ENCODE measurements around the gene ZDHHC7. TPM values are rescaled to one million over a fixed set of nuclear protein-coding genes. Genes with fewer than 3 reads are reported as not detected.

ZDHHC7 gene
- total and polyA plus RNA-seq, 5 donors from 2014 or later = 26.0 to 42.6 (median 37.4) TPM

DNA sequence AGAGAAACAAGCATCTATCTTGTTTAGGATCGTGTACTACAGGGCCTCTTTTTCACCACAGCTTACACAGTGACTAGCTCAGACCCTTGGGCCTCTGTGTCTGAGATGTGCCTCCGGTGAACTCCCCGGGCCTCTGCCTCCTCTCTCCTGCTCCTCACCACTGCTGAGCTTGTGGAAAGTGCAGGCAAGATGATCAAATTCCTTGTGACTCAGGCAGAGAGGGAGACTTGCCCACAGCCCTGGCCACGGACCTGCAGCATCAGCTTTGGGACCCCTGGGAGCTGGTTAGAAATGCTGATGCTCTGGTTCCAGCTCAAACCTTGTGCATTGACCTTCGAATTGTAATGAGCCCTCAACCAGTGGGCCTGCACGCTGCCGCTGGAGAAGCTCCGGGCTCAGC lies 79.8 kb downstream of the ZDHHC7 start:
- no peaks in the 10 kb centered on the region for H3K4me1 Mint-ChIP-seq

DNA sequence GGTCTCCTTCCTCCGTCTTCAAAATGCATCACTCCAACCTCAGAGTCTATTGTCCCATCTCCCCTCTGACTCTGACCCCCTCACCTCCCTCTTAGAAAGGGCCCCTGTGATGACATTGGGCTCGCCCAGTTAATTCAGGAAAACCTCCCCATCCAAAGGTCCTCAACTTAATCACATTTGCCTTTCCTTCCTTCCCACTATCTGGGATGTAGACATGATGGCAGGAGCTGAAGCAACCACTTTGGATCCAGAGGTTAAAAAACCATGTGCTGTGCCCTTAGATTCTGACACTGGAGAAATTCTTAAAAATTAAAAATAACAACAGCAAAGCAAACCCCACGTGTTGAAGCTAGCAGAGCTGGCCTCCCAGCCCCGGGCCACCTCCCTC lies 80.2 kb downstream of the ZDHHC7 start:
- DNase-seq = no peak
- no peak overlapping the region for H3K27ac ChIP-seq (ENCODE audit: insufficient read depth, low read length, poor library complexity, severe bottlenecking)
- no peaks in the 10 kb centered on the region for H3K27me3 Mint-ChIP-seq

More for the DNA sequence above, 79.8 kb downstream of the ZDHHC7 start:
- no peak overlapping the region for H3K27ac ChIP-seq (ENCODE audit: insufficient read depth, low read length, poor library complexity, severe bottlenecking)
- no peak for ATAC-seq (ENCODE audit: low read depth in 2 of 2)
- Mint-ChIP-seq H3K36me3 (no peaks in the 10 kb centered on the region), H3K9me3 (no peaks in the 10 kb centered on the region), H3K27me3 (no peaks in the 10 kb centered on the region), H3K27ac (no peak overlapping the region), H3K4me3 (no peak overlapping the region)
- no peaks in the 10 kb centered on the region for H3K9me3 ChIP-seq (ENCODE audit: control insufficient read depth in 2 of 2, low read length in 2 of 2)
- H3K27me3 ChIP-seq (ENCODE audit: control insufficient read depth, insufficient read depth, low read length) = no peaks in the 10 kb centered on the region
- H3K4me3 ChIP-seq (ENCODE audit: low read depth, low read length) = no peak overlapping the region
- no peak for DNase-seq
- H3K36me3 ChIP-seq (ENCODE audit: control insufficient read depth, insufficient read depth, low read length) = no peaks in the 10 kb centered on the region
- H3K4me1 ChIP-seq (ENCODE audit: control insufficient read depth, insufficient read depth, low read length, poor library complexity, severe bottlenecking) = no peaks in the 10 kb centered on the region

DNA sequence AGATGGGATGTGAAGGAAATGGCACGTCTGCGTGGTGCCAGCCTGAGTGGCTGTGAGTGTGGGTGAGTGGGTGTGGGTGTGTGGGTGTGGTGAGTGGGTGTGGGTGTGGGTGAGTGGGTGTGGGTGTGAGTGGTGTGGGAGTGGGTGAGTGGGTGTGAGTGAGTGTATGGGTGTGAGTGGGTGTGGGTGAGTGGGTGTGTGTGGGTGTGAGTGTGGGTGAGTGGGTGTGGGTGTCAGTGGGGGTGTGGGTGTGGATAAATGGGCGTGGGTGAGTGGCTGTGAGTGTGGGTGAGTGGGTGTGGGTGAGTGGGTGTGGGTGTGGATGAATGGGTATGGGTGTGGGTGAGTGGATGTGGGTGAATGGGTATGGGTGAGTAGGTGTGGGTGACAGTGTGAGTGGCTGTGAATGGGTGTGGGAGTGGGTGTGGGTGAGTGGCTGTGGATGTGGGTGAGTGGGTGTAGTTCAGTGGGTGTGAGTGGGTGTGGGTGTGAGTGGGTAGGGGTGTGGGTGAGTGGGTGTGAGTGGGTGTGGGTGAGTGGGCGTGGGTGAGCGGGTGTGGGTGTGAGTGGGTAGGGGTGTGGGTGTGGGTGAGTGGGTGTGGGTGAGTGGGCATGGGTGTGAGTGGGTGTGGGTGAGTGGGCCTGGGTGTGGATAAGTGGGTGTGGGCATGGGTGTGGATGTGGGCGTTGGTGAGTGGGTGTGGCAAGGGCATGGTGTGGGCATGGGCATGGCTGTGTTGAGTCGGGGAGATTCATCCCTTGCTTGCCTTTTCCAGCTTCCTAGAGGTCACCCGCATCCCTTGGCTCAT lies 80.8 kb downstream of the ZDHHC7 start:
- no peaks in the 10 kb centered on the region for H3K27me3 Mint-ChIP-seq
- ATAC-seq (ENCODE audit: low read depth in 2 of 2) (no peak), DNase-seq (no peak)

More for the DNA sequence above, 80.2 kb downstream of the ZDHHC7 start:
- no peaks in the 10 kb centered on the region for H3K9me3 ChIP-seq (ENCODE audit: control insufficient read depth in 2 of 2, low read length in 2 of 2)
- no peaks in the 10 kb centered on the region for H3K4me1 ChIP-seq (ENCODE audit: control insufficient read depth, insufficient read depth, low read length, poor library complexity, severe bottlenecking)
- H3K27me3 ChIP-seq (ENCODE audit: control insufficient read depth, insufficient read depth, low read length) = no peaks in the 10 kb centered on the region
- no peak overlapping the region for H3K4me3 ChIP-seq (ENCODE audit: low read depth, low read length)
- Mint-ChIP-seq H3K4me3 (no peak overlapping the region), H3K27ac (peak overlapping the region in 1 of 3 donors; percentile 57), H3K36me3 (no peaks in the 10 kb centered on the region), H3K4me1 (no peaks in the 10 kb centered on the region), H3K9me3 (no peaks in the 10 kb centered on the region)
- no peaks in the 10 kb centered on the region for H3K36me3 ChIP-seq (ENCODE audit: control insufficient read depth, insufficient read depth, low read length)
- no peak for ATAC-seq (ENCODE audit: low read depth in 2 of 2)

DNA sequence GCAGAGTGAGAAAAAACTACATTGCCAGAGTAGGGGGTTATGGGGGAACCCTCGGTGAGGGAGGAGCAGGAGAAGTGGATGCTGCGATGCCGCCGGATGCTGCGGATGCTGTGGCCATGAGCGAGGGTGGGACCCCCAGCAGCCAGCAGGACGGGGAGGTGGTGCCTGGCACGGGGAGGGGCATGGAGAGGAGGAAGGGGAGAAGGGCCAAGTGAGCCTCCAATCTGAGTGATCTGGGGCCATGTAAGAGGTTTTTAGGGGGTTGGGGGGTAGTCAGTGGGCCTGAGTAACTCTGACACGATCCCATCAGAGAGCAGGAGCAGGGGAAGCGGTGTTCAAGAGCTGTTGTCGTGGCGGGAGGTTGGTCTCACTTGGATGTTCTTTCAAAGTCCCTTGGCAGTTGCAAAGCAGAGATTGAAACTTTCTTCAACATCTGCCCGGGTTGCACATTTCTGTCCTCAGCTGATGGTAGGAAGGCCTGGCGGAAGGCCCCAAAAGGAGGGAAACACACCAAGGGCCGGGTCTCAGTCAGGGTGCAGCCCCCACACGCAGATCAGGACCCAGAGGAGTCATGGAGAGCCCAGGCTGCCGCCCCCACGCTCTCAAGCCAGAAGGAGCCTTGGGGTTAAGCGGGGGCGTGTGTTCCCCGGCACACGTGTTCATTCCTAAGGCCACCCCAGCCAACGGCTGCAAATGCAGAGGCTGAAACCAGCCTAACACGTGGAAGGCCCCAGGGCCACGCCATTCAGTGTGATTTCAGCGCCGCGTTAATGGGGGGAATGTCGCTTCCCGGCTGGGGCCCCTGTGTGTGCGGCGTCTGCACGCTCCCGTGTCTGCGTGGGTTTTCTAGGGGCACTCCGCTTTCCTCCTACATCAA lies 81.7 kb downstream of the ZDHHC7 start:
- Histone ChIP-seq H3K27ac (ENCODE audit: insufficient read depth, low read length, poor library complexity, severe bottlenecking) (no peak overlapping the region), H3K4me1 (ENCODE audit: control insufficient read depth, insufficient read depth, low read length, poor library complexity, severe bottlenecking) (no peaks in the 10 kb centered on the region), H3K4me3 (ENCODE audit: low read depth, low read length) (no peak overlapping the region), H3K36me3 (ENCODE audit: control insufficient read depth, insufficient read depth, low read length) (no peaks in the 10 kb centered on the region), H3K27me3 (ENCODE audit: control insufficient read depth, insufficient read depth, low read length) (no peaks in the 10 kb centered on the region), H3K9me3 (ENCODE audit: control insufficient read depth in 2 of 2, low read length in 2 of 2) (no peaks in the 10 kb centered on the region)
- Mint-ChIP-seq H3K27me3 (peaks cover 2% of the 10 kb centered on the region), H3K27ac (peak overlapping the region in 1 of 3 donors; percentile 85), H3K4me1 (no peaks in the 10 kb centered on the region), H3K9me3 (no peaks in the 10 kb centered on the region), H3K36me3 (no peaks in the 10 kb centered on the region), H3K4me3 (no peak overlapping the region)
- no peak for DNase-seq
- ATAC-seq (ENCODE audit: low read depth in 2 of 2) = no peak

More for the DNA sequence above, 80.8 kb downstream of the ZDHHC7 start:
- no peak overlapping the region for H3K27ac Mint-ChIP-seq
- H3K36me3 ChIP-seq (ENCODE audit: control insufficient read depth, insufficient read depth, low read length) = no peaks in the 10 kb centered on the region
- H3K27ac ChIP-seq (ENCODE audit: insufficient read depth, low read length, poor library complexity, severe bottlenecking) = no peak overlapping the region
- no peaks in the 10 kb centered on the region for H3K4me1 Mint-ChIP-seq
- H3K27me3 ChIP-seq (ENCODE audit: control insufficient read depth, insufficient read depth, low read length) = no peaks in the 10 kb centered on the region
- H3K4me3 ChIP-seq (ENCODE audit: low read depth, low read length) = no peak overlapping the region
- H3K4me1 ChIP-seq (ENCODE audit: control insufficient read depth, insufficient read depth, low read length, poor library complexity, severe bottlenecking) = no peaks in the 10 kb centered on the region
- no peaks in the 10 kb centered on the region for H3K9me3 Mint-ChIP-seq
- H3K36me3 Mint-ChIP-seq = no peaks in the 10 kb centered on the region
- no peak overlapping the region for H3K4me3 Mint-ChIP-seq
- H3K9me3 ChIP-seq (ENCODE audit: control insufficient read depth in 2 of 2, low read length in 2 of 2) = no peaks in the 10 kb centered on the region

DNA sequence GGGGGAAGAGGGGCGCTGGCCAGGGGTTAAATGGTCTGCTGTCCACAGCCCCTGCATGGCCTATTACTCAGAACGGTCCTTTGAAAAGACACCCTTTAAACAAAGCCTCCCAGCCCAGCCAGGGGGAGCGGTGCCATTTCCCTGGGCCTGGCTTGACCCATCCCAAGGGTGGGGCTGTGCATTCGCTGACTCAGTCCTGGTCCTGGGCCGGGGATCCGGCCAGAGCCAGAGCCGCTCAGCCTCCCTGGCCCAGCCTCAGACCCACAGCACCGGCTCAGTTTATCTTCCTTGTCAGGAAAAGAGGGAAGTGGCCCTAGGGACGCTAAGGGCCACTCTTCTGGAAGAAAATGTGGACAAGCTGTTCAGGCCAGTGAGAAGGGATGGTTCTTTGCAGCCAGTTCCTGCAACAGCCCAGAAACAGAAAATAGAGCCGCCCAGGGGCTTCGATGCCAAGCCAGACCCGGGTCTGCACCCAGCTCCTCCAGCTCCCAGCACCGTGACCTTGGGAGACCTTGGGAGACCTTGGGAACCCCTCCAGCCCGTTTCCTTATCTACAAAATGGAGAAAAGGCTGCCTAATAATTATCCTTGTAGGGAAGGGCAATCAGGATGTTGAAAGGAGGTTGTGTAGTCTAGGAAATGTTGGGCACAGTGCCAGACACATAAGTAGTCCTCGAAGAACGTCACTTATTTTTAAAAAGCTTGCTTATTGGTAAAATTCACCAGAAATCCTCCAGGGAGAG lies 82.5 kb downstream of the ZDHHC7 start:
- no peaks in the 10 kb centered on the region for H3K4me1 ChIP-seq (ENCODE audit: control insufficient read depth, insufficient read depth, low read length, poor library complexity, severe bottlenecking)
- no peak for ATAC-seq (ENCODE audit: low read depth in 2 of 2)
- H3K27ac Mint-ChIP-seq = no peak overlapping the region
- no peaks in the 10 kb centered on the region for H3K9me3 Mint-ChIP-seq
- H3K4me1 Mint-ChIP-seq = no peaks in the 10 kb centered on the region
- H3K27me3 Mint-ChIP-seq = peaks cover 6% of the 10 kb centered on the region
- H3K4me3 Mint-ChIP-seq = no peak overlapping the region
- no peak overlapping the region for H3K27ac ChIP-seq (ENCODE audit: insufficient read depth, low read length, poor library complexity, severe bottlenecking)
- no peak for DNase-seq
- H3K4me3 ChIP-seq (ENCODE audit: low read depth, low read length) = no peak overlapping the region
- no peaks in the 10 kb centered on the region for H3K36me3 Mint-ChIP-seq
- H3K36me3 ChIP-seq (ENCODE audit: control insufficient read depth, insufficient read depth, low read length) = no peaks in the 10 kb centered on the region
- no peaks in the 10 kb centered on the region for H3K9me3 ChIP-seq (ENCODE audit: control insufficient read depth in 2 of 2, low read length in 2 of 2)
- H3K27me3 ChIP-seq (ENCODE audit: control insufficient read depth, insufficient read depth, low read length) = no peaks in the 10 kb centered on the region

DNA sequence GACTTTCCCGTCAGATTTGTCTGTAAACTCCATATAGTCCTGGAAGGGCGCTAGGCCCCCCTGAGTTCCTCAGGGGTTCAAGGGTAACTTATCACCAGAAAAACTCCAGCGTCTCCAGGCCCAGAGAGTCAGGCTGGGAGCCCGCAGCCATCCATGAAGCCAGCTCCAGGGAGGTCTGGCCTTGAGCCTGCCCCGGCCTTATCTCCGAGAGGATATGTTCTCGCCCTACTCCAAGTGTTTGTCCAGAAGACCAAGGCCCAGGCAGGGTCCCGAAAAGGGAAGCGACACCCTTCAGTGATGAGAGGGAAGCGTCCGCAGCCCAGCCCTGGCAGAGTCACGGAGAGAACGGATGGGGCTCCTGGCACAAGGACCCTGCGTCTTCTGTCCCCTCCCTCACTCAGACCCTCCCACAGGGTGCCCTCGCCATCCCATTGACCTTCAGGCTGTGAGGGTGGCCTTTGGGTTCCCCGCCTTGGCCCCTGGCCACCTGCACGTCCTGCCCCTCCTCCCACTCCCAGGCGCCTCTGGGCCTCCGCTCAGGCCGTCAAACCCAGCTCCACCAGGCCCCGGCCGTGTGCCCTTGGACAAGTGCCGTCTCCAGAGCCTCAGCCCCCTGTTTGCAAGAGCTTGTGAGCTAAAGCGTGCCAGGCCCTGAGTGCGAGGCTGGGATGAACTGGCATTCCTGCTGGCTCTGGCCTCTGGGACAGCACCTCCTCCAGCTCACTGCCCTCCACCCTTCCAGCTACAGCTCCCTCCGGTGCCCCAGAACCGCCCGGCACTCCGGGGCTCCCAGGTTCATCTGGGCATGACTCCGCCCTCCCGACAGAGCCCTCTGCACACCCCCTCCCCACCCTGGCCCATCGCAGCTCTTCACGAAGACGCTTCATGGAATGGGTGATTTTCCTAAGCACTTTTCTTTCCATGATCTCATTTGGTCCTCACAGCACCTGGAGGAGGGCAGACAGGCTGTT lies 83.4 kb downstream of the ZDHHC7 start:
- Mint-ChIP-seq H3K4me3 (no peak overlapping the region), H3K27me3 (peaks cover 6% of the 10 kb centered on the region), H3K27ac (no peak overlapping the region), H3K4me1 (no peaks in the 10 kb centered on the region), H3K9me3 (no peaks in the 10 kb centered on the region), H3K36me3 (no peaks in the 10 kb centered on the region)
- DNase-seq (no peak), ATAC-seq (ENCODE audit: low read depth in 2 of 2) (no peak)
- H3K36me3 ChIP-seq (ENCODE audit: control insufficient read depth, insufficient read depth, low read length) = no peaks in the 10 kb centered on the region
- H3K9me3 ChIP-seq (ENCODE audit: control insufficient read depth in 2 of 2, low read length in 2 of 2) = no peaks in the 10 kb centered on the region
- no peak overlapping the region for H3K27ac ChIP-seq (ENCODE audit: insufficient read depth, low read length, poor library complexity, severe bottlenecking)
- no peaks in the 10 kb centered on the region for H3K27me3 ChIP-seq (ENCODE audit: control insufficient read depth, insufficient read depth, low read length)
- H3K4me1 ChIP-seq (ENCODE audit: control insufficient read depth, insufficient read depth, low read length, poor library complexity, severe bottlenecking) = no peaks in the 10 kb centered on the region
- no peak overlapping the region for H3K4me3 ChIP-seq (ENCODE audit: low read depth, low read length)

DNA sequence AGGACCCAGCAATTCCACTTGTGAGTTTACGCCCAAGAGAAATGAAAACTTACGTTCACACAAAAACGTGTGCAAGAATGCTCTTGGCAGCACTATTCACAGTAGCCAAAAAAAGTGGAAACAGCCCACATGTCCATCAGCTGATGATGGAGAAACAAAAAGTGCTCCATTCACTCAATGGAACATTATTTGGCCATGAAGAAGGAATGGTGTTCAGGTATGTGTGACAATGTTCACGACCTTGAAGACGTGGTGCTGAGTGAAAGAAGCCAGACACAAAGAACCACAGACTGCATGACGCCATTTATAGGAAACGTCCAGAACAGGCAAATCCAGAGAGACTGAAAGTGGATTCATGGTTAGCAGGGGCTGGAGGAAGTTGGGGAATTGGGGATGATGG lies 84.9 kb downstream of the ZDHHC7 start:
- peaks cover 6% of the 10 kb centered on the region for H3K27me3 Mint-ChIP-seq
- H3K27ac Mint-ChIP-seq = no peak overlapping the region
- ATAC-seq (ENCODE audit: low read depth in 2 of 2) (no peak), DNase-seq (no peak)
- H3K4me1 Mint-ChIP-seq = no peaks in the 10 kb centered on the region
- H3K9me3 ChIP-seq (ENCODE audit: control insufficient read depth in 2 of 2, low read length in 2 of 2) = no peaks in the 10 kb centered on the region
- H3K4me3 Mint-ChIP-seq = no peak overlapping the region
- H3K4me3 ChIP-seq (ENCODE audit: low read depth, low read length) = no peak overlapping the region
- H3K36me3 ChIP-seq (ENCODE audit: control insufficient read depth, insufficient read depth, low read length) = no peaks in the 10 kb centered on the region
- no peaks in the 10 kb centered on the region for H3K27me3 ChIP-seq (ENCODE audit: control insufficient read depth, insufficient read depth, low read length)
- H3K36me3 Mint-ChIP-seq = no peaks in the 10 kb centered on the region
- H3K27ac ChIP-seq (ENCODE audit: insufficient read depth, low read length, poor library complexity, severe bottlenecking) = no peak overlapping the region
- no peaks in the 10 kb centered on the region for H3K4me1 ChIP-seq (ENCODE audit: control insufficient read depth, insufficient read depth, low read length, poor library complexity, severe bottlenecking)
- no peaks in the 10 kb centered on the region for H3K9me3 Mint-ChIP-seq
